H7 (cell line): ENCODE data around the gene HIVEP3. TPM values are rescaled to one million over a fixed set of nuclear protein-coding genes. Genes with fewer than 3 reads are reported as not detected.

Source experiments
- DNase-seq: peaks from one replicate; pipeline ENCODE4 v3.0.0; 2012
- H3K27me3 ChIP-seq: 2 replicates; pipeline ENCODE4 v1.6.0; 2011; ENCODE audit warnings: mild to moderate bottlenecking, low read length; ENCODE audit not compliant: control insufficient read depth, insufficient read depth
- H3K36me3 ChIP-seq: replicated peaks from 2 replicates; pipeline ENCODE4 v1.5.1; 2011; ENCODE audit warnings: low read length; ENCODE audit not compliant: control insufficient read depth, insufficient read depth
- H3K4me3 ChIP-seq: 2 replicates; pipeline ENCODE4 v1.5.1; 2011; ENCODE audit warnings: low read depth, mild to moderate bottlenecking, control low read depth, low read length, moderate library complexity; ENCODE audit not compliant: insufficient read depth
- total RNA-seq: library from RNA; depleted of rRNA; stranded (reverse); fragments of >200 nt; shearing (Covaris generic); gene quantifications from 2 replicates; pipeline ENCODE4 v1.2.3, GENCODE V29; 2014

The HIVEP3 gene
- total RNA-seq, 1 experiment from 2014 or later = 1.8 TPM

DNA sequence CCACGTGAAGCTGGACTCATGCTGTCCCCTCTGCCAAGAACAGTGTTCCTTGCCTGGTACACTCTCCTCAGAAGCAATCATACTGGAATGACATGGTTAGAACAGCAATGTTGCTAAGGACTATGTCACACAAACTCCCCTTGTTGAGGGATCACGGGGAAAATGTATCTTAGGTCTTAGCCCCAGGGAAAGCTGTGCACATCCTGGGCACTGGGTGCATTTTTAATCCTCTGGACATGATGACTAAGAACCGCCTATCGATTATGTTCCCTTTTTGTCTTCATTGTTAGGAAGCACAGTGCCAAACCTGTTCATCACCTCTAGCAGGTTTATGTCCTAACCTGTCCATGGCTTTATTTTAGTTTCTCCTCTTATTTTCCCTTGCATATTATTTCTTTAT lies 115.1 kb downstream of the HIVEP3 start:
- Histone ChIP-seq H3K36me3 (no peaks in the 10 kb centered on the region), H3K27me3 (no peaks in the 10 kb centered on the region), H3K4me3 (no peak overlapping the region)
- no peak for DNase-seq

DNA sequence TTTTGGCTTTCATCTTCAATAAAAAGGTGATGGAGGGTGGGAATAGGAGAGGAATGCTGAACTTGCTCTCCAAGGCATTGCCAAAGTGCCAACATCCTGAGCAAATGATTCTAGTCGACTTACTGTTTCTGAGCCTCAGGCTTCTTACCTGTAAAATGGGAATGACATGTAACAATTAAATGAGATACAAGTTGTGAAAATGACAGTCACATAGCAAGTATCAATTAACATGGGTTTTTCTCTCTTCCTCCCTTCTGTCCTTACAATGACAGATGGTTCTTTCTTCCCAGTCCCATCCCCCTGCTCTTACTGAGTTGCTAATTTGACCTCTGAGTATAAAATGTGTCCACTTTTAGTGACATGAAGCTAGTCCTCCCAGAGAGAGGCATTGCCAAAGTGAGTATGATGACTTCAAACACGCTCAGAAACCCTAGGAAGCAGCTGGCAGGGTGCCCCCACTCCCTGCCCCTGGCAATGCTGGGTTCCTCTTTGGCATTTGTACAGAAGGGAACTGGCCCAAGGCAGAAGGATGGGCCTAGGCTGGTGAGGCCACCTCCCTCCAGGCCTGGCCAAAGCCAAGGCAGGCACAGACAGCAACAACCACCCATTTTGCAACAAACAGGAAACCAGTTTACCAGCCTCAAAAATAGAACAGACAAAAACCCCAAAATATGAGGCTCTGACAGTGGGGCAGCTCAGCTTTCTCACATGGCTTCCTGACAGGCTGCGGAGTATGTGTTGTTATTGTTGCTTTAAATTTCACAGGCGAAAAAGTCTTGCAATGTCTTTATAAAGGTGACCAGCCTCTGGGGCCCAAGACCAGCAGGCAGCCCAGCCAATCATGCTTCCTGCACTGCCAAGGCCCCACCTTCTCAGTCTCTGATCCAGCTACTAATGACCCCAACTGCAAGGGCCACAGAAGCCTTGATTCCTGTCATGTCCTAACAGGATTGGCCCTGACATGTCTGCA lies 115.9 kb downstream of the HIVEP3 start:
- Histone ChIP-seq H3K27me3 (no peaks in the 10 kb centered on the region), H3K36me3 (no peaks in the 10 kb centered on the region), H3K4me3 (no peak overlapping the region)
- DNase-seq = no peak

DNA sequence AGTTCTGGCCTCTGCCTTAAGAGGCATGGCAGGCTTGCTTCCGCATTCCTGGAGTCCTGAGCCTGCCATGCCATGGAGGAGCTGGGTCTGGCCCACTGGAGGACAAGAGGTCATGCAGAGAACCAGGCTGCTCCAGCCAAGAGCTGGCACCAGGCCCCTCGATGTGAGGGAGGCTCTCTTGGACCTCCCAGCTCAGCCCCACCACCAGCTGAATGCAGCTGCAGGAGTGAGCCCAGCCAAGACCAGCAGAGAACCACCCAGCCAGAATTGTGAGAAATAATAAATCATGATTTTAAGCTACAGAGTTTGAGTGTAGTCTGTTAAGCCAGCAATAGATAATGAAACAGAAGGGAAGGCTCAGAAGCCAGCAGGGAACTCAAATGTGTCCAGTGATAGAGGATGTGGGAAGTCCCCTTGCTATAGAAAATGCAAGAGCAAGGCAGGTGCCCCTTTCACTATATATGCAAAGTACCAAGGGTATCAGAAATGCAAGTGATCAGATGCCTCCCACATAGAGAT lies 118.4 kb downstream of the HIVEP3 start:
- no peaks in the 10 kb centered on the region for H3K27me3 ChIP-seq
- no peak overlapping the region for H3K4me3 ChIP-seq
- H3K36me3 ChIP-seq = no peaks in the 10 kb centered on the region
- no peak for DNase-seq

DNA sequence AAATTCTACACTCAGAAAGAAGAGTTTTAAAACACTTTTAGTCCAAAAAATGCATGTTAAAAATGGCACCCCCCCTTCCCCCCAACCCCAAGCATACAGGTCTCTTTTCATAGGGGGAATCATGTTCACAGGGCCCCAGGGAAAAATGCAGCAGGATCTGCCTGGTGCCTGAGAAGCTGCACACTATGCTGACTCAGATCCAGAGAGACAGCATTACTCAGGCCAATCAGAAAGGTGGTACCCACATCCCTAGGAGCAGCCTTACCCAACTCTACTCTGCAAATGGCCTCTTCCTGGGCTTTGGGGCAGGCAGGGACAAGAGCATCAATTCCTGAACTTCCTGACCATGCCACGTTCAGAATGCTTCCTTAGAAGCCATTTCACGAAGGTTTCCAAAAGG lies 119.0 kb downstream of the HIVEP3 start:
- H3K27me3 ChIP-seq = no peaks in the 10 kb centered on the region
- H3K36me3 ChIP-seq = no peaks in the 10 kb centered on the region
- no peak for DNase-seq
- H3K4me3 ChIP-seq = no peak overlapping the region

DNA sequence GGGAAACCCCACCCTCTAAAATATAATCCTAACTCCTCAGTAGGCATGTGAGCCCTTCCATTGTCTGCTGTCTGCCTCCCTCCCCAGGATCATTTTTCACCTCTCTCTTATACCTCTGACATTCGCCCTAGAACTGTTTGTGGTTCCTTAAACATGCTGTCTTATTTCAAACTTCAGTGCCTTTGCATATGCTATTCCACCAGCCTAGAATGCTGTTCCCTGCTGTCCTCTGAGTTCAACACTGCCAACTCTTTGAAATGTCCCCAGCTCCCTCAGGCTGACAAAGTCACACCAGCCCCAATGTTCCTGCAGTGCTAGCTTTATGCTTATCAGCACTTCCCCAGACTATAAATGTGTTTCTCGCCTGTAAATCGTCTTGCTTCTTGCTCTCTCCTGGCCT lies 119.5 kb downstream of the HIVEP3 start:
- H3K36me3 ChIP-seq = no peaks in the 10 kb centered on the region
- H3K27me3 ChIP-seq = no peaks in the 10 kb centered on the region
- H3K4me3 ChIP-seq = no peak overlapping the region
- no peak for DNase-seq

DNA sequence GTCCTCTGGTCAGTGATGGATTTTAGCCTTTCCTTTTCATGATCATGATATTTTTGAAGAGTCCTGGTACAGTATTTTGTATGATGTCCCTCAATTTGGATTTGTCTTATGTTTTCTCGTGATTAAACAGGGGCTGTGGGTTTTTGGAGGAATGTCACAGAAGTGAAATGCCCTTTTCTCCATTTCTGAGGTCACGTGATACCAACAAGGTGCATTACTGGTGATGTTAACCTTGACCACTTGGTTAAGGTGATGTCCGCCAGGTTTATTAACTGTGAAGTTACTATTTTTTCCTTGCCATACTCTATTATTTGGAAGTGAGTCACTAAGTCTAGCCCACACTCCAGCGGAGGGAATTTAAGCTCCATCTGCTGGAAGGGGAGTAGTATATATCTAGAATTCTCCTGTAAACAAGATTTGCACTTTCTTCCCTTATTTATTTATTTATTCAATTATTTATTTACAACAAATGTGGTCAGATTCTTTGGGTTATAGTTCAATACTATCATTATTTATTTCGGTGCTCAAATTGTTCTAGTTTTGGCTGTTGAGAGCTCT lies 123.4 kb downstream of the HIVEP3 start:
- Histone ChIP-seq H3K27me3 (no peaks in the 10 kb centered on the region), H3K36me3 (no peaks in the 10 kb centered on the region), H3K4me3 (no peak overlapping the region)
- DNase-seq = no peak

DNA sequence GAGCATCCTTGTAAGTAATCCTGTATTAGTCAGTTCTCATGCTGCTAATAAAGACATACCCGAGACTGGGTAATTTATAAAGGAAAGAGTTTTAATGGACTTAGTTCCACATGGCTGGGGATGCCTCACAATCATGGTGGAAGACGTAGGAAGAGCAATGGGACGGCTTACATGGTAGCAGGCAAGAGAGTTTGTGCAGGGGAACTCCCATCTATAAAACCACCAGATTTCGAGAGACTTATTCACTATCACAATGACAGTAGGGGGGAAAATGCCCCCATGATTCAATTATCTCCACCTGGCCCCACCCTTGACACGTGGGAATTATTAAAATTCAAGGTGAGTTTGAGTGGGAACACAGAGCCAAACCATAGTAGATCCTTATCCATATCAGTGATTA lies 124.7 kb downstream of the HIVEP3 start:
- Histone ChIP-seq H3K4me3 (no peak overlapping the region), H3K36me3 (no peaks in the 10 kb centered on the region), H3K27me3 (no peaks in the 10 kb centered on the region)
- no peak for DNase-seq

DNA sequence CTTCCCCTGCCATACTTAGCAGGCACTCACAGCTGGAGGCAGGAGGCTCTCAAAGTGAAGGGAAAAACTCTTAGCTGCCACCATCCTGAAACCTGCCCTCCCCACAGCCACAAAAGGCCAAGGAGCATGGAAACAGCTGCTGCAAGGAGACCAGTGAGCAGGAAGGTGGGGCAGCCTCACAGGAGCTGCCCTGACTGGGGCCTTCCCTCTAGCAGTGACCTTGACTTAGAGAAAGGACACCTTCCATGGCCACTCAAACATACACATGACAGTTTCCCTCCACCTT lies 126.3 kb downstream of the HIVEP3 start:
- no peak for DNase-seq
- H3K4me3 ChIP-seq = no peak overlapping the region
- no peaks in the 10 kb centered on the region for H3K36me3 ChIP-seq
- H3K27me3 ChIP-seq = no peaks in the 10 kb centered on the region

DNA sequence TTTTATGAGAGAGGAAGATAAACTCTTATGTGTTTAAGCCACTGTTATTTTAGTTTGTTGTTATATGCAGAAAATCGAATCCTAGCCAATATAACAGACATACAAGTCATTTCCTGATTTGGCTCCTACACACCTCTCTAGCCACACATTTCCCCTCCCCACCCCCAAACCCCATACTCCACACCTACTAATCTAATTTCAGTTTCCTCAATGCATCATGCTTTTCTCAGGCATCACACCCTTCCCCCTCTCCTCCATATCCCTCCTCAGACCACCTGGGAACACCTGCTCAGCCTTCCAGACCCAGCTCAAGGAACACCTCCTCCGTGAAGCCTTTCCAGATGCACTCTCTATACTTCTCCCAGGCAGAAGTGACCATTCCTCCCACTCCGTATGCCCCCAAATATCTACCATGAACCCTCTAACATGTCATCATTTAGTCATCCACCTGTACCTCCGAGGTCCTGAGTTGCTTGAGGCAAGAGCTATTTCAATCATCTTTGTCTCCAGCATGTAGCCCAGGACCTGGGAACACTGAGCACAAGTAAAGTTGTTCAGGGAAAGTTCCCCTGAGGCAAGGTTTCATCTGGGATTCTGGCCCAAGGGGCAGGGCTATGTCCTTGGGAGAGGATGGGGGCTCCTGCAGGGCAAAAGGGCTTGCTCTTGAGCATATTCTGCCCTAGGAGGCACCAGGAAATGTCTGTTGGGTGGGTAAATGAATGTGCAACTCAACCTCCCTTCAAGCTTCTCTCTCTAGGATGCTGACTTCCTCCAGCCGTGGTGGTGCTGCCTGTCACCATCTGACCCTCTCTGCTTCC lies 126.8 kb downstream of the HIVEP3 start:
- DNase-seq = no peak
- H3K36me3 ChIP-seq = no peaks in the 10 kb centered on the region
- no peak overlapping the region for H3K4me3 ChIP-seq
- no peaks in the 10 kb centered on the region for H3K27me3 ChIP-seq

DNA sequence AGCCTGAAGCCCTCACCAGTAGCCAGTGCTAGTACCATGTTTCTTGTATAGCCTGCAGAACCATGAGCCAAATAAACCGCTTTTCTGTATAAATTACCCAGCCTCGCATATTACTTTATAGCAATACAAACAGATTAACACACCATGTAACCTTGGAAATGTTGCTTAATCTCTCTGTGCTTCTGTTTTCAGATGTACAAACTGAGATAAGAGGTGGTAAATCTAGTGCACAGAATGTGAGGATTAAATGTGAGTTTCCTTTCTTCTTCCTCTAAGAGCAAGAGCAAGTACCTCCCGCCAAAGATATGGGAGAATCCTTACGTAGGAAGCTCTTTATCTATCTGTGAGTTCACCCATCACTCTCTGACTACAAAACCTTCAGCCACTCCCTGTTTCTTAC lies 128.4 kb downstream of the HIVEP3 start:
- no peak for DNase-seq
- Histone ChIP-seq H3K4me3 (no peak overlapping the region), H3K27me3 (no peaks in the 10 kb centered on the region), H3K36me3 (no peaks in the 10 kb centered on the region)

DNA sequence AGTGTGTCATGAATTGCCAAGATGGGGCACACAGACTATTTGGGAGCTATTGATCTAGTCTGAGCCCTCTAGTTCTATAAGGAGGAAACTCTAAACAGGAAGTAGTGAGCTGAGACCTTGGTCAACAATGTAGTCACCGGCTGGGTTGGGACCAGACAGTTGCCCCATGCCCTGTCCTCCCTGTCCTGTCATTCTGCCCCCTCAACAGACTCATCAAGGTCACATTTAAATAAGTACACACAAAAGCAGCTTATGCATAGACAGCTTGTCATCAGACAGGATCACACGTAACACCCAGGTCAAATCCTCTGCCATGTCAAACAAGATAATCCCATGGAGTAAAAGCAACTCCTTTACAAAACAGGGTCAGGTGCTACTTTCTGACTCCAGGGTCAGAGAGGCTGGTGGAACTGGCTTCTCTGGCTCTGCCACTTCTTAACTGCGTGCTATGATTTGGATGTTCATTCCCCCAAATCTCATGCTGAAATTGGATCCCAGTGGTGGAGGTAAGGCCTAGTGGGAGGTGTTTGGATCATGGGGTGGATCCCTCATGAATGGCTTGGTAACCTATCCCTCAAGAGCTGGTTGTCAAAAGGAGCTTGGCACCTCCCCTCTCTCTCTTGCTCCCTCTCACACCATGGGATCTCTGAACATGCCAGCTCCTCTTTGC lies 128.9 kb downstream of the HIVEP3 start:
- Histone ChIP-seq H3K4me3 (no peak overlapping the region), H3K36me3 (no peaks in the 10 kb centered on the region), H3K27me3 (no peaks in the 10 kb centered on the region)
- no peak for DNase-seq

DNA sequence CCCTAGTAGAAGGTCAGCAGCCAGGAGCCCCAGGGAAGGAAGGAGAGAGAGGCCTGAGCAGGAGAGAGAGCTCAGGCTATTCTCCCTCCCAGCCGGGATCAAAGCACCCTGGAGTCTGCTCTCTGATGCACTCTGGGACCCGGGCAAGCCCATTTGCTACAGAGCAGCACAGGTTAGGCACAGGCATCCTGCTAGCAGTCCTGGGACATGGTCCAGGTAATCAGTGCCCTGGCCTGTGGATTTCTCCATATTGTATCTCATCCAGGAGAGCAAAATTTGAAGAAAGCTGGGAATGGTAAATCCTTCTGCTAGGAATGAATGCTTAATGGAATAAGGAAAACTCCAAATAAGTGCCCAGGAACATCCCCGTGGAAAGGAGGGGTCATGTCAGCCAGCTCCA lies 130.3 kb downstream of the HIVEP3 start:
- DNase-seq = no peak

DNA sequence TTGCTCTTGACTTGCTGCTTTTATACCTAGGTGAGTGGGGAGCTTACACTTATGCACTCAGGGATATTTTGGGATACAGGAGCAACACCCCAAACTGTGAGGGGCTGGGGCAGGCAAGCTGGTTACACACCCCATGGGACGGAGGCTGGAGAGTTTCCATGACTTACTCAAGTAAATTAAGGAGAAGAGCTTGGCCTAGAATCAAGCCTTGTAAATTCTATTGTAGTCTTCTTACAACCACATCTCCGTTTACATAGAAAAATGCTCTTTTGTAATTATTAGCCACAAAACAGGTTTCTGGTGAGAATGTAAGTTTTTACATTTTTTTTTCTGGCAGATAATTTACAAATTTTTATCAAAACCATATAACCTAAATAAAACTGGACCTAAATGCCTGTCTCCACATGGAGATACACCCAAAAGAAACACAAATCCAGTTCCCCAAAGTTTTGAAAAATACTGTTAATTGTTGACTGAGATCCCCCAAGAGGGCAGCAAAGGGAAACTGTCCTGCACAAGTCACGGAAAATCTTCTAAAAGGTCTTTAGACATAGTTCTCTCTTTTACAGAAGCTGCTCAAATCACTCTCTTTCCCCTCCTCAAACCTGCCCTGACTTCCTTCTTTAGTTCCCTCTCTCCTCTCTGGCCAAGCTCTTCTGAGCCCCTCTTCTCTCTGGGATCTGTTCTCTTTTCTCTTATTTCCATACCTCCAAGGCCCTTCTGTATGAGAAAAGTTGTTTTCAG lies 134.0 kb downstream of the HIVEP3 start:
- Histone ChIP-seq H3K4me3 (no peak overlapping the region), H3K36me3 (no peaks in the 10 kb centered on the region), H3K27me3 (no peaks in the 10 kb centered on the region)
- DNase-seq = no peak

More for the DNA sequence above, 130.3 kb downstream of the HIVEP3 start:
- Histone ChIP-seq H3K4me3 (no peak overlapping the region), H3K27me3 (no peaks in the 10 kb centered on the region), H3K36me3 (no peaks in the 10 kb centered on the region)

DNA sequence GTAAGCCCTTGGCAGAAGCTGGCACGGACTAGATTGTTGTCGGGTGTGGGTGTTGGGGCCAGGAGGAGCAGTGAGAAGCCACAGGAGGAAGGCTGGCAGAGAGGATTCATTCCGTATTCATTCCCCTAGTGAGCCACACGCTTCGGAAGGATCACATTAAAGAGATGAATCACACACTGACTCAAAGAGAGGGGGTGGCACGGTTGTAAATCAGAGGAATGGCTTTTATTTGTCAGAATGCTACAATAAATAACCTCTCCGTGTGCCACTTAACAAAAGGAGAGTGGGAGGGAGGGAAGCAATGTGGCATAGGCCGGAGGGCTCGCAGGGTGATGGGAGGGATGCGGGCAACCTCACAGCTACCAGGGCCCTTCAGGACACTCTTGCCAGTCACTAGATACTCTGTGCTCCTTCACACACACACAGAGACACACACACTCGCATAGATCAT lies 135.5 kb downstream of the HIVEP3 start:
- Histone ChIP-seq H3K27me3 (no peaks in the 10 kb centered on the region), H3K4me3 (no peak overlapping the region), H3K36me3 (no peaks in the 10 kb centered on the region)
- DNase-seq = no peak
